IMR-90 (cell line): ENCODE data around the gene PARD3. TPM values are rescaled to one million over a fixed set of nuclear protein-coding genes. Genes with fewer than 3 reads are reported as not detected.
"Not testable (repeated sequence)": the region's sequence is repeated elsewhere in the genome, so short reads cannot be mapped to it uniquely, and the experiment has no call there.

Experiments used
- ATAC-seq: fragments of 200-7000 bp; cut with Tn5 transposase; 2 replicates; pipeline ENCODE4 v1.9.1; 2020; ENCODE audit warnings: low read depth, mild to moderate bottlenecking, moderate library complexity
- BruUV-seq: library from RNA; stranded (reverse); fragments of 400-500 nt; replicated peaks from 2 replicates; lab custom pipeline; 2021; lab: Mats Ljungman, UMichigan
- CTCF ChIA-PET: fragments of 300-600 bp; formaldehyde crosslinking; extraction: SDS; loops from one replicate; lab custom pipeline; 2021; ENCODE audit warnings: antibody characterized with exemption; lab: Yijun Ruan, JAX
- POLR2A ChIA-PET: fragments of 300-600 bp; sonication (Branson Sonifier 250); formaldehyde crosslinking; loops from one replicate; lab custom pipeline; 2022; ENCODE audit warnings: antibody characterized with exemption; ENCODE audit not compliant: unreplicated experiment; lab: Charles Lee
- DNase-seq: peaks from one replicate; pipeline ENCODE4 v3.0.0; 2013
- H2AFZ ChIP-seq: replicated peaks from 2 replicates; pipeline ENCODE3; 2013; ENCODE audit warnings: low read length, mild to moderate bottlenecking; ENCODE audit not compliant: poor library complexity
- H2AK5ac ChIP-seq: 2 replicates; pipeline ENCODE4 v1.6.1; 2013; ENCODE audit warnings: low read depth, low read length, inconsistent platforms
- H2AK9ac ChIP-seq: replicated peaks from 2 replicates; pipeline ENCODE3; 2013; ENCODE audit warnings: mild to moderate bottlenecking, low read depth, low read length, moderate library complexity; ENCODE audit not compliant: poor library complexity
- H2BK120ac ChIP-seq: 2 replicates; pipeline ENCODE4 v1.6.1; 2013; ENCODE audit warnings: low read depth, low read length, inconsistent platforms
- H2BK15ac ChIP-seq: 3 replicates; pipeline ENCODE4 v1.6.1; 2013; ENCODE audit warnings: low read depth, low read length, inconsistent platforms
- H2BK20ac ChIP-seq: 2 replicates; pipeline ENCODE4 v1.6.1; 2013; ENCODE audit warnings: low read depth, mild to moderate bottlenecking, inconsistent platforms, low read length, moderate library complexity
- H2BK5ac ChIP-seq: 2 replicates; pipeline ENCODE4 v1.6.1; 2013; ENCODE audit warnings: mild to moderate bottlenecking, low read depth, low read length, inconsistent platforms; ENCODE audit not compliant: poor library complexity, severe bottlenecking
- H3K14ac ChIP-seq: replicated peaks from 2 replicates; pipeline ENCODE4 v1.6.1; 2013; ENCODE audit warnings: low read depth, low read length, inconsistent platforms
- H3K18ac ChIP-seq: 2 replicates; pipeline ENCODE4 v1.6.1; 2013; ENCODE audit warnings: low read depth, low read length, control low read depth
- H3K23ac ChIP-seq: 2 replicates; pipeline ENCODE4 v1.6.1; 2013; ENCODE audit warnings: low read depth, low read length, inconsistent platforms
- H3K27ac ChIP-seq: 2 replicates; pipeline ENCODE4 v1.5.1; 2013; ENCODE audit warnings: mild to moderate bottlenecking, control low read depth, low read length; ENCODE audit not compliant: insufficient read depth
- H3K27me3 ChIP-seq: 2 replicates; pipeline ENCODE4 v1.6.1; 2013; ENCODE audit warnings: low read length; ENCODE audit not compliant: control insufficient read depth, insufficient read depth
- H3K36me3 ChIP-seq: 2 replicates; pipeline ENCODE4 v1.6.1; 2013; ENCODE audit warnings: low read length, mixed read lengths; ENCODE audit not compliant: control insufficient read depth, insufficient read depth
- H3K4ac ChIP-seq: 2 replicates; pipeline ENCODE4 v1.6.1; 2013; ENCODE audit warnings: low read depth, low read length, inconsistent platforms
- H3K4me1 ChIP-seq: 2 replicates; pipeline ENCODE4 v1.6.1; 2013; ENCODE audit warnings: low read length, mixed read lengths; ENCODE audit not compliant: control insufficient read depth, insufficient read depth
- H3K4me2 ChIP-seq: 2 replicates; pipeline ENCODE4 v1.6.1; 2013; ENCODE audit warnings: low read depth, mild to moderate bottlenecking, control low read depth, low read length, moderate library complexity
- H3K4me3 ChIP-seq: 2 replicates; pipeline ENCODE4 v1.5.1; 2013; ENCODE audit warnings: low read depth, mild to moderate bottlenecking, control low read depth, low read length, moderate library complexity; ENCODE audit not compliant: insufficient read depth
- H3K56ac ChIP-seq: 2 replicates; pipeline ENCODE4 v1.6.1; 2013; ENCODE audit warnings: low read length, inconsistent platforms; ENCODE audit not compliant: insufficient read depth; ENCODE audit errors: extremely low read depth
- H3K79me1 ChIP-seq, 2 experiments: 2 replicates each; pipeline ENCODE4 v1.6.1; 2013; ENCODE audit warnings: low read length in 2 of 2, inconsistent platforms in 1 of 2, low read depth in 1 of 2
- H3K9ac ChIP-seq: 2 replicates; pipeline ENCODE4 v1.6.1; 2013; ENCODE audit warnings: low read depth, low read length, control low read depth
- H3K9me1 ChIP-seq: 2 replicates; pipeline ENCODE4 v1.6.1; 2013; ENCODE audit warnings: low read length, inconsistent platforms; ENCODE audit not compliant: insufficient read depth
- H3K9me3 ChIP-seq: 2 replicates; pipeline ENCODE4 v1.6.1; 2013; ENCODE audit warnings: low read length; ENCODE audit not compliant: control insufficient read depth, insufficient read depth
- H4K20me1 ChIP-seq: 2 replicates; pipeline ENCODE4 v1.6.1; 2013; ENCODE audit warnings: low read length, inconsistent platforms; ENCODE audit not compliant: insufficient read depth
- H4K5ac ChIP-seq: 2 replicates; pipeline ENCODE4 v1.6.1; 2013; ENCODE audit warnings: mild to moderate bottlenecking, low read depth, low read length, control low read depth
- H4K8ac ChIP-seq, 2 experiments: 2 replicates each; pipeline ENCODE4 v1.6.1; 2013; ENCODE audit warnings: low read depth in 2 of 2, low read length in 2 of 2, control low read depth in 1 of 2, inconsistent platforms in 1 of 2
- H4K91ac ChIP-seq: 2 replicates; pipeline ENCODE4 v1.6.1; 2013; ENCODE audit warnings: low read depth, low read length, inconsistent platforms; ENCODE audit not compliant: insufficient read depth
- WGBS, 2 experiments: methylation state at CpG; one replicate each; pipeline versions ENCODE4 v1.1.5 to v1.1.7; 2013; ENCODE audit warnings: missing lambda C conversion rate in 2 of 2; ENCODE audit not compliant: insufficient read length in 1 of 2; ENCODE audit errors: extremely low coverage in 2 of 2; 5-methylcytosine and 5-hydroxymethylcytosine counted together
- dilution Hi-C: fragments of 300-500 bp; cut with HindIII; formaldehyde crosslinking; loops from one replicate; pipeline ENCODE4 v1.14.3; 2018; ENCODE audit warnings: low sequenced_read_pairs; ENCODE audit not compliant: unreplicated experiment
- in situ Hi-C: fragments of 300-500 bp; cut with MboI; formaldehyde crosslinking; loops from 3 replicates; pipeline ENCODE4 v1.14.3; 2019; ENCODE audit warnings: low sequenced_read_pairs, inconsistent platforms, mixed read lengths
- intact Hi-C: fragments of 100-400 bp; cut with micrococcal nuclease; formaldehyde crosslinking; loops from 2 replicates; pipeline ENCODE4 v1.10.0; 2022
- polyA plus RNA-seq, 3 experiments: library from polyadenylated mRNA; depleted of rRNA; stranded (reverse); fragments of >200 nt; gene quantifications; 2 replicates each; pipeline ENCODE4 v1.2.3, GENCODE V29; 2012; ENCODE audit warnings: low replicate concordance in 1 of 3
- total RNA-seq: library from RNA; depleted of rRNA; stranded (reverse); fragments of >200 nt; gene quantifications from 2 replicates; pipeline ENCODE4 v1.2.3, GENCODE V29; 2012

Gene PARD3
- total and polyA plus RNA-seq, 2 of the 4 experiments (the other 2 are of a cell fraction): 14.6 to 37.5 TPM

DNA sequence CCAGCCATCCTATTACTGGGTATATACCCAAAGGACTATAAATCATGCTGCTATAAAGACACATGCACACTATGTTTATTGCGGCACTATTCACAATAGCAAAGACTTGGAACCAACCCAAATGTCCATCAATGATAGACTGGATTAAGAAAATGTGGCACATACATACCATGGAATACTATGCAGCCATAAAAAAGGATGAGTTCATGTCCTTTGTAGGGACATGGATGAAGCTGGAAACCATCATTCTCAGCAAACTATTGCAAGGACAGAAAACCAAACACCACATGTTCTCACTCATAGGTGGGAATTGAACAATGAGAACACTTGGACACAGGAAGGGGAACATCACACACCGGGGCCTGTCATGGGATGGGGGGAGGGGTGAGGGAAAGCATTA, 546.7 kb downstream of the PARD3 start:
- H3K4ac ChIP-seq, BruUV-seq, H3K9me3 ChIP-seq, H2AK5ac ChIP-seq, ATAC-seq, H3K4me2 ChIP-seq, H2BK5ac ChIP-seq, H3K18ac ChIP-seq, H4K8ac ChIP-seq, H3K9me1 ChIP-seq, in situ Hi-C loops, DNase-seq, H3K79me1 ChIP-seq, H3K27me3 ChIP-seq, H4K20me1 ChIP-seq, H3K23ac ChIP-seq, H3K56ac ChIP-seq, H2AK9ac ChIP-seq, H3K4me1 ChIP-seq, H4K91ac ChIP-seq, POLR2A ChIA-PET, H3K27ac ChIP-seq, H3K14ac ChIP-seq, H3K36me3 ChIP-seq, H2BK15ac ChIP-seq, H3K4me3 ChIP-seq, H3K9ac ChIP-seq, H4K5ac ChIP-seq, H2AFZ ChIP-seq, H2BK20ac ChIP-seq, CTCF ChIA-PET, H2BK120ac ChIP-seq, dilution Hi-C loops, intact Hi-C loops: not testable (repeated sequence)
- WGBS, 2 experiments: no CpG with 5 or more reads among the region's 2 CpGs
